A204.1 (cell line): ENCODE data around the gene FAM193A.
"Not testable (repeated sequence)": the region's sequence is repeated elsewhere in the genome, so short reads cannot be mapped to it uniquely, and the experiment has no call there.

Experiments used
- FAIRE-seq: peaks from 2 replicates; lab custom pipeline; 2012; peaks lifted over from hg19 to GRCh38; lab: Jason Lieb, UNC

Gene FAM193A

GRCh38 chr4:2516635-2517034 is 19.8 kb upstream of the FAM193A start:
- no peak for FAIRE-seq

GRCh38 chr4:2526559-2526958 is 9.9 kb upstream of the FAM193A start:
- FAIRE-seq = no peak

GRCh38 chr4:2534904-2535375 is 1.5 kb upstream of the FAM193A start:
- FAIRE-seq = no peak

DNA sequence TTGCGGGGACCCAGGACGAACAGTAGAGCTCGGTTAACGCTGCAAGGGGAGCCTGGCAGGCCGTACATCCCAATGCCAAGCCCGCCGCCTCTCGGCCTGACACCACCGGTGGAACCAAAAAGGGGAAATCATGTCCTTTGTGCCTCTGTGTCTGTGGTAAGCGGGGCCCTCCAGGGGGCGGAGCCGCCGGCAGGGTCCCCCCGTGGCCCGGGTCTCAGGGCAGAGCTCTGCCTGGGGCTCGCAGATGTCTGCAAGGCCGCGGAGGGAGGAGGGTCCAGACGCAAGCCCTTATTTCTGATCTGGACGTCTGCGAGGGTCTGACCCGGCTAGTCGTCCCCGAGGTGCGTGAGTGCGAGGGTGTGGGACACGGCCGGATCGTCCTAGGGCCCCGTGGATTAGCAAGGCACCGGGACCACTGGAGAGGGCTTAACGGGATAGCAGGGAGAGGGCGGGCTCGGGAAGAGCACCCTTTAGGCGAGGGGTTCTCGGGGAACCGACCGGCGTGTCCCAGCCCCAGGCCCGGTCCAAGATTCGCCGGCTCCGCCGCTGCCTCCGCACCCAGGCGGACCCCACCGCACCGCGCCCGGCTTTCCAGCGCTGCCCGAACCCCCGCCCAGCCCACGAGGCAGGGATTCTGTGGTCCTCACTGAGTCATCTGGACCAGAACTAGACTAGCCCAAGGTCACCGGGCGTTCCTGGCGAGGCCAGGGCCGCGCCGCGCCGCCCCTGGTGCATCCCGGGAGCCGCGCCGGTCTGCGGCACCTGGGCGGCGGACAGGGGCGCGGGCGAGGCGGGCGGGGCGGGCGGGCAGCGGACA is 863 bp upstream of the FAM193A start:
- FAIRE-seq = no peak

DNA sequence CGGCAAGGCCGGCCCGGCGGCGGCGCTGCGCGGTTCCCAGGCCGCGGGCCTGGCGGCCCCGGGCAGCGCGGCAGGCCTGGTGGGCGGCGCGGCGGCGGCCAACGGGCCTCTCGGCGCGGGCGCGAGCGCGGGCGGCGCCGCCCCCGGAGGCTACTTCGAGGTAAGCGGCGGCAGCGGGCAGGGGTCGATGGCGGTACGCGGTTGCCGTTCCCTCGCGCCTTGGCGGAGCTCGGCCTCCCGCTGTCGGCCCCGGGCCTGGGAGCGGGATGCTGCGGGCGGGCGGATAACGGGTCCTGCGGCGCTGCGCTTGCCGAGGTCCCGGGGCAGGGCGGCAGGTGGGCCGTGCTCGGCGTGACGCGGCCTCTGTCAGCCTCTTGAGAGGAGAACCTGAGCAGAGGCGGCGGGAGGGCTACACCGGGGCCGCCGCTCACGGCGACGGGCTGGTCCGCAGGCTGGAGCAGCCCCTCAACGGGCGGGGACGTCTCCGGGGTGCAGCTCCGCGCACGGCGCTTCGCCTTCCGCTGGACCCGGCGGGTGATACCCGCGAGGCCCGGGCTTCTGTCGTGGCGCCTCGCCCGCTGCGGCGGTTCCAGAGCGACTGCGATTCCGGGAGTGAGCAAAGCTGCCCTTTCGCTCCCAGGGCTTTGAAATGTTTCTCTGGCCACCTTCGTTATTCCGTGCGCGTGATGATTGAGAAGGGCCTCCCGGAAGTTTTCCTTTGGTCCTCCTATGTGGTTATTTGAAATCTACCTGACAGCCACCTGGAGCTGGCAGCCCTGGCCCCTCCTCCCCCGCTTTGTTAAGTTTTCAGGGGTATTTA is 774 bp downstream of the FAM193A start:
- no peak for FAIRE-seq

- not testable (repeated sequence) for FAIRE-seq
Measured at GRCh38 chr4:2543580-2544191, 7.2 kb downstream of the FAM193A start.

DNA sequence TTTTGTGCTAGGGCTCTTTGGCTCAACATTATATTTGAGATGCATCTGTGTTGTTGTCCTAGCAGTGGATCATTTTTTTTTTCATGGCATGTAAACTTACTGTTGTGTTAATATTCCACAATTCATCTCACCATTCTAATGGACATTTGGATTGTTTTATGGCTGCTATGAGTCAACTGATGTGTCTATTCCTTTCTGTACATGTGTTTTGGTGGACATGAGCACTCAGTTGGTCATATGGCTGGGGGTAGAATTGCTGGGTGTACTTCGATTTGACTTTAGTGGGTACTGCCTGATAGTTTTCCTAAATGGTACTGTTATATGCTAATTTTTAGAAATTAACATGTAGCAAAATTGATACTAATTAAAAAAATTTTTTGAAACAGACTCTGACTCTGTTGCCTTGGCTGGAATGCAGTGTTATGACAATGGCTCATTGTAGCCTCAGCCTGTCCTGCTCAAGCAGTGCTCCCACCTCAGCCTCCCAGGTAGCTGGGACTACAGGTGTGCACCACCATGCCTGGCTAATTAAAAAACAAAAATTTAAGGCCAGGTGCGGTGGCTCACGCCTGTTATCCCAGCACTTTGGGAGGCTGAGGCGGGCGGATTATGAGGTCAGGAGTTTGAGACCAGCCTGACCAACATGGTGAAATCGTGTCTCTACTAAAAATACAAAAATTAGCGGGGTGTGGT is 9.0 kb downstream of the FAM193A start:
- no peak for FAIRE-seq

- no peak for FAIRE-seq
Measured at GRCh38 chr4:2546286-2546823, 9.9 kb downstream of the FAM193A start.

DNA sequence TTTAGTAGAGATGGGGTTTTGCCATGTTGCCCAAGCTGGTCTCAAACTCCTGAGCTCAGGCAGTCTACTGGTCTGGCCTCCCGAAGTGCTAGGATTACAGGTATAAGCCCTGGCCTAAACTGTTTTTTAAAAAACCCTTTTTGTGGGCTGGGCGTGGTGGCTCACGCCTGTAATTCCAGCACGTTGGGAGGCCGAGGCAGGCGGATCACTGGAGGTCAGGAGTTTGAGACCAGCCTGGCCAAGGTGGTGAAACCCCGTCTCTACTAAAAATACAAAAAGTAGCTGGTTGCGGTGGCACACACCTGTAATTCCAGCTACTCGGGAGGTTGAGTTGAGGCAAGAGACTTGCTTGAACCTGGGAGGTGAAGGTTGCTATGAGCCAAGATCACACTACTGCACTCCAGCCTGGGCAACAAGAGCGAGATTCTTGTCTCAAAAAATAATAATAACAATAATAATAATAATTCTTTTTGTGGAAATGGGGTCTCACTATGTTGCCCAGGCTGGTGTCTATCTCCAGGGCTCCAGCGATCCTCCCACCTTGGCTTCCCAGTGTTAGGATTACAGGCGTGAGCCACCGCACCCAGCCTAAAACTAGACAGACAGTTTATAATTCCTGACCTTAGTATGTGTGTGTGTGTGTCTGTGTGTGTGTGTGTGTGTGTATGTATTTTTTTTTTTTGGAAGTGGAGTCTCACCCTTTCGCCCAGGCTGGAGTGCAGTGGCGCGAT is 10.7 kb downstream of the FAM193A start:
- FAIRE-seq = not testable (repeated sequence)

- no peak for FAIRE-seq
Measured at GRCh38 chr4:2551118-2551517, 14.7 kb downstream of the FAM193A start.

- FAIRE-seq = no peak
Measured at GRCh38 chr4:2552806-2553205, 16.4 kb downstream of the FAM193A start.

- no peak for FAIRE-seq
Measured at GRCh38 chr4:2558301-2558700, 21.9 kb downstream of the FAM193A start.

GRCh38 chr4:2560167-2560566 is 23.7 kb downstream of the FAM193A start:
- no peak for FAIRE-seq

- FAIRE-seq = no peak
Measured at GRCh38 chr4:2565533-2565932, 29.1 kb downstream of the FAM193A start.

GRCh38 chr4:2570036-2570435 is 33.6 kb downstream of the FAM193A start:
- no peak for FAIRE-seq

- no peak for FAIRE-seq
Measured at GRCh38 chr4:2570551-2571222, 34.2 kb downstream of the FAM193A start.

DNA sequence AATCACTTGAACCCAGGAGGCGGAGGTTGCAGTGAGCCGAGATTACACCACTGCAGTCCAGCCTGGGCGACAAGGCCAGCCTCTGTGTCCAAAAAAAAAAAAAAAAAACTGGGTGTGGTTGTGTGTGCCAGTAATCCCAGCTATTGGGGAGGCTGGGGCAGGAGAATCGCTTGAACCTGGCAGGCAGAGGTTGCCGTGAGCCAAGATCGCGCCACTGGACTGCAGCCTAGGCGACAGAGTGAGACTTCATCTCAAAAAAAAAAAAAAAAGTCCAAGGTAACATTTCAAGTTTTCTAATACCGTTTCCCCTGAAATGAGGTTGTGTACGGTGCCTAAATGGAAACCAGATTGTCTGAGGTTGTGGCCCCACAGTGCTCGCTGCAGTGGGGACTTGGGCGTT is 35.6 kb downstream of the FAM193A start:
- FAIRE-seq = no peak

DNA sequence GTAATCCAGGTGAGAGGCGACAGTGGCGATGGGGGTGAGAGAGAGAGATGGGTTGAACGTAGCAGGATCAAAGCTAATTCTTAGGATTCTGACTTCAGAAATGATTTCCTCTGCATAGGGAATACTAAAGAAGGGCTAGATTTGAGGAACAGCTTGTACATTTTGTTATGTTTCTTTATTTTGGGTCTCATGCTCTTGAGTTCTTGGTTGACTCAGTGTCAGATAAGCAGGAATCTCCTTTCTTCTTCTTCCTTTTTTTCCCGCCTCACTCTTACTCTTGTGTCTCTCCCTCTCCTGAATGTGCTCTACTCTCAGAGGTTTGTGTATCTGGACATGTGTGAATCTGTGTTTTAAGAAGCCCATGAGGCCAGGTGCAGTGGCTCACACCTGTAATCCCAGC is 36.4 kb downstream of the FAM193A start:
- no peak for FAIRE-seq

- no peak for FAIRE-seq
Measured at GRCh38 chr4:2574009-2574408, 37.6 kb downstream of the FAM193A start.

GRCh38 chr4:2574863-2575262 is 38.4 kb downstream of the FAM193A start:
- FAIRE-seq = no peak

- no peak for FAIRE-seq
Measured at GRCh38 chr4:2576290-2576689, 39.8 kb downstream of the FAM193A start.
